CD1c-positive myeloid dendritic cell (primary cell): ENCODE measurements around the gene TACR2.

Experiments
- DNase-seq: peaks from one replicate; pipeline ENCODE4 v3.0.0-alpha.2; 2016; ENCODE audit errors: extremely low spot score

The TACR2 gene

DNA sequence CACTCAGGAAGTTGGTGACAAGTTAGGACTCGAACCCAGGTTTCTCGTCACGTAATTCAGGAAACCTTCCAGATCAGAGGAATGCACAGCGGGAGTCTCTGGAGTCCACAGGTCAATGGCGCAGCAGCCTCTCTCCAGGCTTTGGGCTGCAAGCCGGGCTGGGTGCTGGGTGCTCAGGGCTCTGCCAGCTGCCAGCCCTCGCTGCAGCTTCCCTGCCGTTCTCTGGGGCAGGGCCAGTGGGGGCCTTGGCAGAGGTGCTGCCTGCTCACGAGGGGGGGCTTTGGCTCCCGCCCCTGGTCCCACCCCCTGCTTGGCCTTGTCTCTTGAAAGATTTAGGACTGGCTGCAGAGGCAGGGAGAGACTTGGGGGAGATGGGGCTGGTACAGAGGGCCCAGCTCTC is at the start of gene TACR2:
TSS of gene TACR2 (minus strand) at position 224 of the 400 bp plus-strand sequence. CDS start 595 bp downstream, outside the sequence.
- no peak for DNase-seq

DNA sequence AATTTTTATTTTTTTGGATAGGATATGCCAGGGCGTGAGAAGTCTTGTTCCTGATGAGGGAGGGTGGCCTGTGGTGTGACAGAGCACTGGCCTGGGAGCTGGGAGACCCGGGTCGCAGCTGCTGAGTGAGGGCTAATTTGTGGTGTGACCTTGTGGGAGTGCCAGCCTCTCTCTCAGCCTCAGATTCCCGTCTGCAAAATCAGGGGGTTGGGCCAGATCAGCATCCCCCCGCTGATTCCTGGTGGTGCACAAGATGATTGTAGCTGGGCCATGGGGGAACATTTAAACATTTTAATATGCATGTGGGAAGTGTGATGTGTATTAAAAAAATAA is 49.4 kb upstream of the TACR2 start:
- DNase-seq, result no peak

DNA sequence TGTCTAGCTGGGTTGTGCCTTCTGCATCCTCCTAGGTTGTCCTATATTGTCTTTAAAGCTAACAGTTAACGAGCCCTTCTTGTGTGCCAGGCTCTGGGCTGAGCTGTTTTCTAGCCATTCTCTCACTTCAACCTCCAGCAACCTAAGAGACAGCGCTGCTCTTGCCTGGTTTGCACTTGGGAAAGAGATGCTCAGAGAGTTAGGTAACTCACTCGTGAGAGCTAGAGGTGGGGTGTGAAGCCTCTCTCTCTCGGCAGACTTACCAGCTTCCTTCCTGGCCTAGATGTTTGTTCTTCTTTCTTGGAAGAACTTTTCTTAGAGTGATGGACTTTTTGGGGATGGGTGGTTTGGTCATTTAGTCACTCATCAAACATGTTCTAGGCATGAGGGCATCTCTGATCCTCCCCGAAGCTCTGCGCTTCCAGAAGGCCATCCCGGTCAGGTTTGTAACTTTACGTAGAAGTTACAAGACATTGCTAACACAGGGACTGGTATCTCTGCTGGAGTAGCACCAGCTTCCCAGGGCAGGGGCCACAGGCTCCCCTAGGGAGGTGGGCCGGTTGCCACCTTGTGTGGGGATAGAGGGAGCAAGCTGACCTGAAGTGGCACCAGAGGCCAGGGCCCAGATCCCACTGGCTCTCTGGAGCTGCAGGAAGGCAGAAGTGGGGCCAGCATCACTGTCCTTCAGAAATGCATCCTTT is 48.9 kb upstream of the TACR2 start:
- no peak for DNase-seq

DNA sequence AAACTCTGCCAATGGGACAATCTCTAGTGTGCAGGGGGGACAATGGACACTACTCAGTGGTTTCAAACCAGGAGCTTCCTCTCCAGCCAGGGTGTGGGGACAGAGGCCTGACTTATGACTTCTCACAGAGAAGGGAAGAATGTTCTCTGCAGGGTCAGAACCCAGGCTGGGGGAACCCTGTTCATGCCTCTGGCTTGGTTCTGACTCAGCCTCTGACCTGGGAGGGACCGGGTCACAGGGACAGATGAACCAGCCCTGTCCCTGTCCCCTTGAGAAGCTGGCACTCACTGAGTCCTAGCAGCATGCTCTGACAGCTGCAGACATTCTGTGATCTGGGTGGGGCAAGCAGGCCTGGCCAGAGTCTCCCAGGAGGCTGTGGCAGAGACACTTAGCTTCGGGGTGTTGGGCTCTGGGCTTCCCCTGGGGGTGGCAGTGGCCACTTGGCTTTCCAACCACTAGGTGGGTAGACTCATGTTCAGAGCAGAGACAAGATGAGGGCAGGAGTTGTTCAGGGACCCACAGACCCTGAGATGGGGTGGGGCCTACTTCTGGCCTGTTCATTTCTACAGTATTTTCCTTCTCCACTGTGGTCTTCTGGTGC is 48.2 kb upstream of the TACR2 start:
- peak; percentile 50 for DNase-seq

DNA sequence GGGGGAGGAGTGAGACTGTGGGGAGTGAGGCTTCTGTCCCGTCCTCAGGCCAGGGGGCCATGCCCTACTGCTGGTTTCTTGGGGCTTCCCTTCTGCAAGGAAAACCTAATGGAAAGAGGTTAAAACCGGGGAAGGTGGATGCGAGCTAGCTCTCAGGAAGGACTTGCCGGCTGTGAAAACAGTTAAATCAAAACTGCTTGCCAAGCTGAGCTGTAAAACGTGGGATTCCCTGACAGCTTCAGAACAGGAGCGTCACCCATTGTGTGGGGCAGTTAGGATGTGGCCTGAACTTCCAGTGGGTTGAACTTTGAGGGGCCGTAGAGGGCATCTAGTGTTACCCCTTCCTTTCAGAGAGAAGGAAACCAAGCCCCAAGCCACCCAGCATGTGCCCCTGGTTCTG is 47.7 kb upstream of the TACR2 start:
- DNase-seq, result no peak

DNA sequence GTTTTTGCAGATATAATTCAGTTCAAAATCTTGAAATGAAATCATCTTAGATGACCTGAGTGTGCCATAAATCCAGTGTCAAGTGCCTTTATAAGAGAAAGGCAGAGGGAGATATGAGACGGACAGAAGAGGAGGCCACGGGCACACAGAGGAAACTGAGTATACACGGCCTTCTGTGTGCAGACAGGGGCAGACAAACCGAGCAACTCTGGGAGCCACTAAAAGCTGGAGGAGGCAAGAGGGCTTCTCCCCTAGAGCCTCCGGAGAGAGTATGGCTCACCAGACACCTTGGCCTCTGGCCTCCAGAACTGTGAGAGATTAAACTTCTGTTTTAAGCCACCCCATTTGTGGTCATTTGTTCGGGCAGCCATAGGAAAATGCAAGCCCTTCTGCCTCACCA is 47.2 kb upstream of the TACR2 start:
- no peak for DNase-seq

DNA sequence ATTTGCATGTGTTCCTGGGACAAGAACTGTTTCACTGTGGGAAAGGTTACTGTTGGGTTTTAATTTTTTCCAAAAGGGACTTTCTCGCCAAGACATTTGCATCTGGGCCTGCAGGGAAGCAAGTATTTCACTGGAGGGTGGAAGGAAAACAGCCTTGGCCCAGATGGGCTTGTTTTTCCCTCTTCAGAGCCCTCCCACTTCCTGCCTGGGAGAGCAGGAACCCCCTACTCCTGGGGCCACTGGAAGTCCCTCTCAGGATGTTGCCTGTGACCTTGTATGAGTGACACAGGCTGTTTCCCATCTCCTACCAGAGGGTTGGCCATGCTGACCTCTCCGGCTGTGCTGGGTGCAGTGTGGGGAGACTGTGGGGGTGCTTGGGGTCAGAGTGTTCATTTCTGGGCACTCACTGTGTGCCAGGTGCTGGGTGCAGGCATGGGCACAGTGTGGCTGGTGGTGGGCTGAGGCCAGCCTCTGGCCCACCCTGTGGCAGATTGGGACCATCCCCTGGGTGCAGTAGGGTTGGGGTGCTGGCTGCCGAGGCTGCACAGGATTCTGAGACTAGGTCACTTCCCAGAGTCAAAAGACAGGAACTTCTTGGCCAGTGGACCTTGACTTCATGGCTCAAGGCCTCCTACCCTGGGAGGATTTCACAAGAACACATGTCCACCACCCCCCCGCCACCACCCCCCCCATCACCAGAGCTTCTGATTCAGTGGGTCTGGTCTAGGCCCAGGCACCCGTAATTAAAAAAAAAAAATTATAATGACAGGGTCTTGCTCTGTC is 44.7 kb upstream of the TACR2 start:
- DNase-seq, result no peak

DNA sequence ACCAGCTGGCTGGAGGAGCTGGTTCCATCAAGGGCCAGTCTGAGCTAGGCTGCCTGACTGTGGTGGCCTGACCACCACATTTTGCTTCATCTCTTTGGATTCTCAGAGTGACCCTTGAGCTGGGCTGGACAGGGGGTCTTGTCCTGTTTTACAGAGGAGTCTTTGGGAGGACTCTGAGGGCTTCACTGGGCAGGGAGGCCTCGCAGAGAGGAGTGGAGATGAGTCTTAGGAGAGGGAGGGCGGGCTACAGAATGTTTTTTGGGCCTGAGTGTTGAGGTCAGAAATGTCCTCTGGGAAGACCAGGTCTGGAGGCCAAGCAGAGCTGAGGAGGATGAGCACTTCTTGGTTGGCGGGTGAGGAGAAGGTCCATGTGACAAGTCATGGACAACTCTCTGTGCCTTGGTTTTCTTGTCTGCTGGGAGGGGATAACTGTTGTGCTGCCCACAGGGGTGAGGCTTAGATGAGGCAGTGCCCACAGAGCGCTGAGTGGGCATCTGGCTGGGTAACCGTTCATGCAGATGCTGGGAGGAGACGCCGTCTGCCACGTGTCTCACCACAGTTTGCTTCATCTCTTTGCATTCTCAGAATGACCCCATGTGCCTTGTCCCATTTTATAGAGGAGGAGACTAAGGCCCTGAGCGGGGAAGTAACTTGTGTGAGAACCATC is 44.0 kb upstream of the TACR2 start:
- no peak for DNase-seq

DNA sequence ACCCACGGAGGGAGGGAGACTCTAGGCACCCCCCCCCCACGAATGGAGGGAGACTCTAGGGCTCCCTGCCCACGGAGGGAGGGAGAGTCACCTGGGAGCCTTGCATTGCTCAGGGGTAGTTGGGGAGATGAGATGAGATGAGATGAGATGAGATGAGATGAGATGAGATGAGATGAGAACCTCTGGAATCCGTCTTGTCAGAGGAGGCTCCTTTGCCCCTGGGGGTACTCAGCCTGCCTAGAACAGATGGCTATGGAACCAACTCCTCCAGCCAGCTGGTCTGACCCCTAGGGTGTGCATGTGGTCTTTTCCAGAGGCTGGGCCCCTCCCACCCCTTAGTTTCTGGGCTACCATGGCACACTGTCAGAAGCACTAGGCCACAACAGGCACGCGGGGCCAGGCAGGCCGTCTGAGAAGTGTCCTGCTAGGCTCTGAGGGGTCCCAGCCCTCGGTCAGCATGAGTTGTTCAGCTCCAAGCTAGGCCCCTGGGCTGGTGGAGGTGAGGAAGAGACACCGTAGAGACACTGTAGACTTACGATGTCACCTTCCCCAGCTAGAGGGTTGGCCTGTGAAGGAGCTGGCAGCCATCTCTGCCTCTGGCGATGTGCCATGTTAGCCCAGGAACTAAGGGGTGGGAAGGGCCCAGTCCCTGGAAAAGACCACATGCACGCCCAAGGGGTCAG is 43.3 kb upstream of the TACR2 start:
- no peak for DNase-seq

DNA sequence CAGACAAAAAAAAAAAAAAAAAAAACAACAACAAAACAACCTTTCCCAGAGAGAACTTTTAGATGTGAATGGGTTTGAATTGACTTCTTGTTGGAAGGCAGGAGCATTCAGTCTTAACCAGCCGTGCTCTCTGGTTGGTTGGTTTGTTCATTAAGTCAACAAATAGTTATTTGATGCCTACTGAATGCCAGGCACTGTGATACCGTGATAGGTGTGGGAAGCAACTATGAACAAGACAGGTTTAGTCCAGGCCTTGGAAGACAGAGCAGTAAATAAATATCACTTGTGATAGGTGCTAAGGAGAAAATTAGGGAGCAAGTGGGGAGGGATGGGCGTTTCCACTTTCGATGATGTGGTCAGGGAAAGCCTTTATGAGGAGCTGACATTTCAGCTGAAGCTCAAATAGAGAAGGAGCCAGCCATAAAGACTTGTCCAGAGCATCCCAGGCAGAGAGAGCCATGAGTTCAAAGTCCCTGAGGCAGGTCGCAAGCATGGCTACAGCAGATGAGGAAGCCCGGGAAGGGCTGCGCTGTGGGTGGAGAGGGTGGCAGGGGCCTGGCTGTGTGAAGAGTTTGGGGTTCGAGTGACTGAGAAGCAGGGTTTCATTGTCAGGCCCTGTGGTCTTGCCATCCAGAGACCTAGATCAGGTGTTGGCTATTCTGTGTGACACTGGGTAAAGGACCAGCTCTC is 42.5 kb upstream of the TACR2 start:
- DNase-seq, result no peak

DNA sequence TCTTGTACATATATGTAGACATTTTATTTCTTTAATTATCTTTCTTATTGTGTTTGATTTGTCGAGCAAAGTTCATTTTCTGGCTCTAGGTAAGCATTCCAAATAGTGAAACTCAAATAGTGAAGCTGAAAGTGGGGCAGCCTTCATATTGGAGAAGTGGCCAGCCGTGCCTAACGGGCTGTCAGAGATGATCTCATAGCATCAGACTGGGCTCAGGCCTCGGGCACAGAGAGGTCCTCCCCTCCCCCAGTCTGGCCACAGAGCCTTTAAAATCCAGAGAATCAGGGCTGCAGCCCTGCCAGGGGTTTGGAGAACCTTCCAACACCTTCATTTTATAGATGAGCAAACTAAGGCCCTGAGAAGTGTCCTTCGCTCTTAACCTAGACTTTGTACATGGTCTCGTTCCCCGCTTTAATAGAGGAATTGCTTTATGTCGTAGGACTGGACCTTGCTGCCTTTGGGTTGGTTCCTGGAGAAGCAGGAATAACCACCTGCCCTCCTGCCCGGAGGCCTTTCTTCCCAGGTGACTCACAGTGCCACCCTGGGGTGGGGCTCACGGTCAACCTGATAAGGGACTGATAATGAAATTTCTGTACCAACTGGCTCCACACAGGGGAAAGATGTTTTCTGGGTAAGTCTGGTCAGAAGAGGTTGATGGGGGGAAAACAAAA is 41.8 kb upstream of the TACR2 start:
- DNase-seq, result peak; percentile 79

DNA sequence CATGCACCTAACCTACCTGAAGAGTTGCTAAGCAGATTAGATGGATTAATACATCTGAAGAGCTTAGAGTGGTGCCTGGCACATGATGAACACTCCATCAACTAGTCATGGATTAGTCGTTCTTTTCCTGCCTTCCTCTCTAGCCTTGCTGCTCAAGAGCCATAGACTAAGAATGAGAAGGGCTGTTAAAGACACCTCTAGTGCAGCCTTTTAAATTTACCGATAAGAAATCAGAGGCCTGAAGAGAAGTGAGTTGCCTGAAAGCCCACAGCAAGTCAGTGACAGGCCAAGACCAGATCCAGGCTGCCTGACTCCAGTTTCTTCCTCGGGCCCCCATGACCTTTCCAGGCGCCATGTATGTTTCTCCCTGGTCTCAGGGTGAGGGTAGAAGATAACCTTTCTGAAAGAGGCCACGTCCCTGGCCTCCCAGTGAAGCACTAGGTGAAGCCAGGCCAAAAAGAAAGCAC is 41.1 kb upstream of the TACR2 start:
- no peak for DNase-seq

DNA sequence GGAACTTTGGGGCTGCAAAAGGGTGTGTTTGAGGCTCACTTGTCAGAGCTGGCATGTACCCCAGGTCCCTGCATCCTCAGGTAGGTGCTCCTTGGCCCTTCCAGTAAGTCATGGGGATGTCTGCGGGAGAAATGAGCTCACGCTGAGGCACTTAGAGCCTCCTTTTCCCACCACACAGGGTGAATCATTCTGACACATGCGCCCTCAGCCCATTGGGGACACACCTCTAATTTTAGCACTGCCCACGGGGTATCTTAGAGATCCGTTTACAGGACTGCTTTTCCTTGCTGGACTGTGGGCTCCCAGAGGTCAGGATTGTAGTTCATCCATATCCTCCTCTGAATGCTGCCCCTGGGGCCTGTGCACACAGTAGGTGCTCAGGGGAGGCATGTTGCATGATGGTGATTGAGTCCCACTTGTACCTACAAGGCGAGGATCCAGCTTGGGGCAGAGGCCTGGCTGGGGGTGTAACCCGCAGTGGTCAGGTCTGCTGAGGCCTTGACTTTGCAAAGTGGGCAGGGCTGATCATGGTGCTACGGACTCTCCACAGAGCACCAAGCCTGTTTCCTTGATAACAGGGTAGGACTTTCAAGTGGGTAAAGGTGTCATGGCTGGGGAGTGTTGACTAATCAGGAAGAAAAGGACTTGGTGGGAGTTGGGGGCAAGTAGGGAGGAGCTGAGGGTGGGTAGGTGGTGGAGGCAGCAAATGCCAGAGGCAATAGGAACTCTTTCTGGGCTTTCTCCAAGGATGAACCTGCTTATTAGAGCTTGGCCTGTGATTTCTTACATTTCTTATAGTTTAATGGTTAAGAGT is 40.4 kb upstream of the TACR2 start:
- DNase-seq, result no peak

DNA sequence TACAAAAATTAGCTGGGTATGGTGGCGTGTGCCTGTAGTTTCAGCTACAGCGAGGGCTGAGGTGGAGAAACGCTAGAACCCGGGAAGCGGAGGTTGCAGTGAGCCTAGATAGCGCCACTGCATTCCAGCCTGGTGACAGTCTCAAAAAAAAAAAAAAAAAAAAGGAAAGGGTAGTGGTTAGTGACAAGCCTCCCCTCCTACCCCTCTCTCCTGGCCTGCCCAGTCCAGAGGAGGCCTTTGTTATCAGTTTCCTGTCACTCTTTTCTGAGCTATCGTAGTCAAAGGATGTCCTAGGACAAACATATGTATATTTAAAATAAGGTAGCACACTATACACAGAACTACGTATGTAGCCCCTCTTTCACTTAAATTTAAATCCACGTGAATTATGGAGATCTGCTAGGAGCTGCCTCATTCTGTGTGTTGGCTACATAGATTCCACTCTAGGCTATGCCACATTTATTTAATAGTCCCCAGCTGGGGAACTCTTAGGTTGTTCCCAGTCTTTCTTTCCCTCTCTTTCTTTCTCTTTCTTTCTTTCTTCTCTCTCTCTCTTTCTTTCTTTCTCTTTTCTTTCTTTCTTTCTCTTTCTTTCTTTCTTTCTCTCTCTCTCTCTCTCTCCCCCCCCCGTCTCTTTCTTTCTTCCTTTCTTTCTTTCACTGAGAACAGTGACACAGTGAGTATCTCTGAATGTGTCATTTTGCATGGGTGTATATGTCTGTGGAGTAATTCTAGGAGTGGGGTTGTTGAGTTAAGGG is 38.5 kb upstream of the TACR2 start:
- DNase-seq, result no peak

DNA sequence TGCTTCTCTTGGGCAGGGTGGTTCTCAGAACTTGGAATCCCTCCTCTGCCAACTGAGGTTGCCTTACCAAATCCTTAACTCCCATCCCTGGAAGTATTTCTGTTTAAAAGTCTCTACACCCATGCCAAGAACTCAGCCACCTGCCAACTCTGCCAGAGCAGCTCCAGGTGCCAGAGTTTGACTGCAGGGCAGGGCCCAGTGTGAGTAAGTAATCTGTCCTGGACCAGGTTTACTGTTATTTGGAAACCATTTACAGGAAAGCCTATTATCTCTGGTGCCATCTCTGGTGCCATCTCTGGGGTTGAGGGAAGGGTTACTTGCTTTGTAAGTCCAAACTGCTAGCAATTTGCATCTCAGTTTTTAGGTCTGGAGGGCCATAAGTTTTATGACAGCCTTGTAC is 37.1 kb upstream of the TACR2 start:
- no peak for DNase-seq

DNA sequence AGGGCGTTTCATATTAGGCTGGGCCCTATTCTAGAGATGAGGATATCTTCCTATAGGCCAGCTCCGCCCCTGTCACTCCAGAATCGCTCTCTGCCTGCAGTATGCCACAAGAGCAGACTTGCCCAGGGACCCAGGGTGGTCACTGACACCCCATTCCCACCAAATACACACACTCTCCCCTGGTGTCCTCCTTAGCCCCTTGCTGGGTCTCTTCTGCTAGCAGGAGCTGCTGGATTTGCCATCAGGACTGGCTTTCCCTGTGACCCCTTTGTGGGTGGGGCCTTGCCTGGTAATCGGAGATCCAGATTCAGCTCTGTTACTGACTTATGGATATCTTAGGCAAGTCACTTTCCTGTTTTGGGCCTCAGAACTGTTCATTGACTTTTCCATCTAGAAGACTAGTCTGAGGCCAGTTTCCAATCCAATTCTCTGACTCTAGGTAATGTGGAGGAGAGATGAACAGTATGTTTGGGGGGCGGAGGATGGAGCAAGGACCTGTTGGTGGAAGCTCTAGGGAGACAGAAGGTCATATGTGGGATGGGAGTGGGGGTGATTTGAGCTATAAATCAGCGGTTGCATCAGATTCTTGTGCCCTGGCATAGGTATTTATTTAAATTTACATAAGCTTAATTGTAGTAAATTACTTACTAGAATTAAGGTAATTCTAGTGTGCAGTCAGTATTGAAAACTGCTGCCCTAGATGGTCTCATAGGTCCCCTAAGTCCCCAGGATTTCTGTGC is 36.1 kb upstream of the TACR2 start:
- no peak for DNase-seq

DNA sequence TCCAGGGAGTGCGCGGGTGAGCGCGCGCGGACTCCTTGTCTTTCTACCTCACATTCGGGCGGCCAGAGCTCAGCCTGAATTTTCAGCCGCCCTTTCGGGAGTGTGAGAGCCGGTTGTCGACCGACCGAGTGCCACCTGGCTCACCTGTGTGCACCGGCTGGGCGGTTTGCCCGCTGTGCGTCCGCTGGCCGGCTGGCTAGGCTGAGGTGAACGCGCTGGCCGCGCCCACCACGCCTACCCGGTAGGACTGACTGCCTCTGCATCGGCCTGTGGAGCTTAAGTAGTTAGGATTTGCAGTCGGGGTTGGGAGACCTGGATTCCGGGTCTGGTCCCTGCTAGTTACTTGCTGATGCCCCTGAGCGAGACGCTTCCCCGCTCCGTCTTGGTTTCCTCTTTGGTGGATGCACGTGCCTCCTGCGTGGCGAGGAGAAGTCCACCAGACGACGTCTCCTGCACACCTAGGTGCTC is 35.1 kb upstream of the TACR2 start:
- DNase-seq, result no peak

DNA sequence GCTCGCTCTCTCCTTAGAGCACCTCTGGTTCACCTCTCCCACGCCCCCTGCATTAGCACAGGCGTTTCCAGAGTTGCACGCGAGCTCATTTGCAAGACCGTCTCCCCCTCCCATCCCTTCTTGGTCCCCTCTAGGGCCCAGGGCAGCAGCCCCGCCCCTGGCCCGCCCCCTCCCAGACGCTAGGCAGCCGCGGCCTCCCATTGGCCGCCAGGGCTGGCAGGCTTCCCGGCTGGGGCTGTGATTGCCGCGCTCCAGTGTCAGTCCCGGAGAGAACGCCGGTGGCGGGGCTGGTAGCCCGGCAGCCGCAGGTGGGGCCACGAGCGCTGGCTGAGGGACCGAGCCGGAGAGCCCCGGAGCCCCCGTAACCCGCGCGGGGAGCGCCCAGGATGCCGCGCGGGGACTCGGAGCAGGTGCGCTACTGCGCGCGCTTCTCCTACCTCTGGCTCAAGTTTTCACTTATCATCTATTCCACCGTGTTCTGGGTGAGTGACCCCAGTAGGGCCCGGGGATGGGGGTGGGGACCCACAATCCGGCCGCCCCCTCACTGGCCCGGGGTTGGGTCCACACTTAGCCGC is 34.6 kb upstream of the TACR2 start, which contains the start of gene TSPAN15:
TSS of gene TSPAN15 (plus strand) at position 257 of the 575 bp plus-strand sequence. CDS start at position 387, 130 bp downstream.
- peak; percentile 81 for DNase-seq
